Neuron (in vitro differentiated cells): Measurements from ENCODE around the gene NBEA.

Source experiments
- H2AFZ ChIP-seq: one replicate; pipeline ENCODE4 v1.6.1; 2013; ENCODE audit warnings: low read depth, mild to moderate bottlenecking, inconsistent platforms, low read length, moderate library complexity
- H3K27me3 ChIP-seq: one replicate; pipeline ENCODE4 v1.6.1; 2013; ENCODE audit warnings: low read length; ENCODE audit not compliant: insufficient read depth
- H3K36me3 ChIP-seq: one replicate; pipeline ENCODE4 v1.6.1; 2013; ENCODE audit warnings: low read length; ENCODE audit not compliant: insufficient read depth
- H3K4me1 ChIP-seq: one replicate; pipeline ENCODE4 v1.6.1; 2013; ENCODE audit warnings: low read length; ENCODE audit not compliant: insufficient read depth
- H3K4me3 ChIP-seq: 2 replicates; pipeline ENCODE4 v1.5.1; 2013; ENCODE audit warnings: mild to moderate bottlenecking, low read length, moderate library complexity
- H3K9me3 ChIP-seq: one replicate; pipeline ENCODE4 v1.6.1; 2013; ENCODE audit warnings: low read length

NBEA gene

GRCh38 chr13:35694549-35695447, 752.7 kb downstream of the NBEA start:
- H2AFZ ChIP-seq = no peak overlapping the region
- H3K9me3 ChIP-seq = no peaks in the 10 kb centered on the region
- H3K4me1 ChIP-seq = no peaks in the 10 kb centered on the region
- no peak overlapping the region for H3K4me3 ChIP-seq
- no peaks in the 10 kb centered on the region for H3K36me3 ChIP-seq
- no peaks in the 10 kb centered on the region for H3K27me3 ChIP-seq

GRCh38 chr13:35695448-35695770, 753.3 kb downstream of the NBEA start:
- H3K4me1 ChIP-seq = no peaks in the 10 kb centered on the region
- no peaks in the 10 kb centered on the region for H3K27me3 ChIP-seq
- no peaks in the 10 kb centered on the region for H3K36me3 ChIP-seq
- no peak overlapping the region for H2AFZ ChIP-seq
- H3K4me3 ChIP-seq = no peak overlapping the region
- H3K9me3 ChIP-seq = no peaks in the 10 kb centered on the region

DNA sequence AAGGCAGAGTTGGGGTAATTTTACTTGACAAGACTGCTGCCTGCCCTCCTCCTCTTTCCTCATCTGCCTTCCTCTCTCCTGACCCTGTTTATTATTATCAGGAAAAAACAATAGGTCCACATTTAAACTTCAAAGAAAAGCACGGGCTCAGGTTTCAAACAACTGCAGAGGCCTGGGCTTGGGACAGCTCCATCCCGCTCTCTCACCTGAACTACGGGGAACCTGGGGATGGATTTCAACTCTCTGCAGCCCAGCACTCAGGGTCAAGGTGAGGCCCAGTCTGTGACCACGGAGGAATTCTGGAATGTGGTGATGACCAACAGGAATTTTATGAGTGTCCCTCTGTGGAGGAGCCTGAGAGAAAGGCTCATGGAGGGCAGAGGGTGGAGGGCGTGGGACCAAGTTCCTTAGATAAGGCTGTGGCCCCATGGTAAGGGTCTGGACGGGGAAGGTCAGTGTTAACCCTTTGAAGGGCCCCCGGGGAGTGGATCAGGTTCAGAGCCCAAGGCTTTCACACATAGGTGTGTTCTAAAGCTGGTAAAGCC, 755.2 kb downstream of the NBEA start:
- no peaks in the 10 kb centered on the region for H3K27me3 ChIP-seq
- H3K4me1 ChIP-seq = no peaks in the 10 kb centered on the region
- H2AFZ ChIP-seq = no peak overlapping the region
- no peak overlapping the region for H3K4me3 ChIP-seq
- H3K36me3 ChIP-seq = no peaks in the 10 kb centered on the region
- H3K9me3 ChIP-seq = no peaks in the 10 kb centered on the region

DNA sequence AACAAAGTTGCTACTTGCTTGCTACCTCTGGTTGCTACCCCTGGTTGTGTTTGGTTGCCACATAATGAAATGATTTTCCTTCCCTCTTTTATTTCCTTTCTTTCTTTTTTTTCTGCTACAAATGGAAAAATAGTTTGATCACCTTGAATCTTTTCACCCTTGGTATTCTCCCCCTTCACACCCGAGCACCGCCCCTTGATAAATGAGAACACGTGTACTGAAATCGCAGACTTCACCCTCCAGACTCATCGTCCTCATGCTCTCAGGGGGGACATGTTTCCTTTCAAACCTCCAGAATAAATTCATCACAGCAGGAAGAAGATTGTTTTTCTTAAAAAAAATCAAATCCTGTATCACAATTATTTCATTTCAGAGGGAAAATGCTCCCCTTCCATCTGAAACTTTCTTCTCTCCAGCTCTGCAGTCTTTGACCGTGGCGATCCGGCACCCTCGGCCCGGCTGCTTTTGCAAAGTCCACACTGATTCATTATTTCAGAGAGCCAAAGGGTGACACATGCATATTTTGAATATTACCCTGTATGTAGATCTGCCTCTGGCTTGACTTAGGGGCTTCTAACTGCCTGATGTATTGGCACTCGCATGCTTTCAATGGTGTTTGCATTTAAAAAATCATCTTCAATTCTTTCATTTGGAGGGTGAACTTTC, 757.0 kb downstream of the NBEA start:
- Histone ChIP-seq H3K36me3 (no peaks in the 10 kb centered on the region), H3K4me1 (no peaks in the 10 kb centered on the region), H2AFZ (no peak overlapping the region), H3K4me3 (no peak overlapping the region), H3K9me3 (no peaks in the 10 kb centered on the region), H3K27me3 (no peaks in the 10 kb centered on the region)

- H3K4me1 ChIP-seq = no peaks in the 10 kb centered on the region
- H2AFZ ChIP-seq = no peak overlapping the region
- H3K4me3 ChIP-seq = no peak overlapping the region
- H3K36me3 ChIP-seq = no peaks in the 10 kb centered on the region
- H3K27me3 ChIP-seq = no peaks in the 10 kb centered on the region
- no peaks in the 10 kb centered on the region for H3K9me3 ChIP-seq
These were observed 757.9 kb downstream of the NBEA start for GRCh38 chr13:35699825-35700510.

DNA sequence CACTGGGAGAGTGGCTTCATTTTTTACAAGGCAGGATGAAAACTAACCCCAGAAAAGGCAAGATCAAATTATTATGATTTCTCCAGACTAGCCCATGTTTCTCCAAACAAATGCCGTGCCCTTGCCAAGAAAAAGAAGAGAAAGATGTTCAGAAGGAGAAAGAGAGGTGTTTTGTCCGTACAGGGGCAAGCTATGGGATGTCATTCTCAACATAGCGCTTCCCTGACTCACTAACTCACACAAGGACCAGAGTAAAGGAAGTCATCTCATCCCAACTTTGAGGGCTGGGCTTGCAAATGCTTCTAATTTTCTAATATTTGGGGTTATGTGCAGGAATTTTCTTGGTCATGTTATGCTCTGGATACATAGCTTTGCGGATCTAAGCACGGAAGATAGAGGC, 758.6 kb downstream of the NBEA start:
- no peak overlapping the region for H3K4me3 ChIP-seq
- H3K4me1 ChIP-seq = no peaks in the 10 kb centered on the region
- H3K36me3 ChIP-seq = no peaks in the 10 kb centered on the region
- H2AFZ ChIP-seq = no peak overlapping the region
- no peaks in the 10 kb centered on the region for H3K9me3 ChIP-seq
- H3K27me3 ChIP-seq = no peaks in the 10 kb centered on the region

- H3K36me3 ChIP-seq = no peaks in the 10 kb centered on the region
- H3K4me3 ChIP-seq = no peak overlapping the region
- no peaks in the 10 kb centered on the region for H3K27me3 ChIP-seq
- H3K9me3 ChIP-seq = no peaks in the 10 kb centered on the region
- H2AFZ ChIP-seq = no peak overlapping the region
- no peaks in the 10 kb centered on the region for H3K4me1 ChIP-seq
These were observed 760.2 kb downstream of the NBEA start for GRCh38 chr13:35702316-35702715.

DNA sequence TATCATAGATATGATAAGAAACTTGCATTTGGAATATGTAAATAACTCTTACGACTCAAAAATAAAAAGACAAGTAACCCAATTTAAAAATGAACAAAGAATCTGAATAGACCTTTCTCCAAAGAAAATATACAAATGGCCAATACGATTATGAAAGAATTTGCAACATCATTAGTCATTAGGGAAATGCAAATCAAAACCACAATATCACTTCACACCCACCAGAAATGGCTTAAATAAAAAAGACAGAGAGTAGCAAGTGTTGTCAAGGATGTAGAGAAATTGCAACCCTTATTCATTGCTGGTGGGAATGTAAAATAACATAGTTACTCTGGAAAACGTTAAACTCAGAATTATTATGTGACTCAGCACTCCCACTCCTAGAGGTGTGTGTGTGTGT, 761.0 kb downstream of the NBEA start:
- Histone ChIP-seq H2AFZ (no peak overlapping the region), H3K27me3 (no peaks in the 10 kb centered on the region), H3K9me3 (no peaks in the 10 kb centered on the region), H3K36me3 (no peaks in the 10 kb centered on the region), H3K4me3 (no peak overlapping the region), H3K4me1 (no peaks in the 10 kb centered on the region)

- Histone ChIP-seq H3K9me3 (no peaks in the 10 kb centered on the region), H3K4me3 (no peak overlapping the region), H3K36me3 (no peaks in the 10 kb centered on the region), H3K27me3 (no peaks in the 10 kb centered on the region), H2AFZ (no peak overlapping the region), H3K4me1 (no peaks in the 10 kb centered on the region)
These were observed 762.3 kb downstream of the NBEA start for GRCh38 chr13:35704331-35704730.

DNA sequence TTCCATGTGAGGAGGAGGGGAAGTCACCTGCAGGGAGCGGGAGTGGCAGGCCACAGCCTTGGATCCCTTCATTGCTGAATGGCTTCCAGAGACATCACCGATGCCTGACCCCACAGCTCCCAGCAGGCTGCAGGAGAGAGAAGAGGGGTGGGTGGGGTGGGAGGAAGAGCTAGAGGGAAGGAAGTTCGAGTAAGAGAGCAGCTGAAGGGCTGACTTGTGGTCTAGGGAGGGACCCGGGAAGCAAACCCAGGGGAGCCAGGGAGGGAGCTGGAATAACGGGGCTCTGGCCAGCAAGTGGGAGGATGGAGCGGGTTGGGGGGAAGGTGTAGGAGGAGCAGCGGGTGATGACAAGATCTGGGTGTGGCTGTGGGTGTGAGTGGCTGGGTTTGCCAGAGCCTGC, 764.2 kb downstream of the NBEA start:
- Histone ChIP-seq H3K4me3 (no peak overlapping the region), H3K9me3 (no peaks in the 10 kb centered on the region), H3K27me3 (no peaks in the 10 kb centered on the region), H2AFZ (no peak overlapping the region), H3K4me1 (no peaks in the 10 kb centered on the region), H3K36me3 (no peaks in the 10 kb centered on the region)

DNA sequence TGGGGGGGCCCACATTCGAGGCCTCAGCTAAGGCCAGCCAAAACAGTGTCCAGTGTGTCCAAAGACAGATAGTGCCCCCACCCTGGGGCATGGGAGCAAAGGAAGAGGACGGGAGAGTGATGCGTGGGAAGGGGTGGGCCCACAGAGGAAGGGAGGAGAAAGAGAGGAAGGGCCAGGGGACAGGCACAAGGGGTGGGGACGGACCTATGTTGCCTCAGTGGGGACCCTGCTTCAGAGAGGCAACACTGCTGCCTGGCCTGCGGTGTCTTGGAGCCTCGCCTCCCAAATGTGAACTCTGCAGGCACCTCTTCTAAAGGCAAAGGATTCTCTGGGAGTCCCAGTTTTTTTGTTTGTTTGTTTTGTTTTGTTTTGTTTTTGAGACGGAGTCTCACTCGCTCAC, 764.7 kb downstream of the NBEA start:
- H3K9me3 ChIP-seq = no peaks in the 10 kb centered on the region
- H3K4me3 ChIP-seq = no peak overlapping the region
- no peaks in the 10 kb centered on the region for H3K36me3 ChIP-seq
- H3K4me1 ChIP-seq = no peaks in the 10 kb centered on the region
- no peaks in the 10 kb centered on the region for H3K27me3 ChIP-seq
- no peak overlapping the region for H2AFZ ChIP-seq

- Histone ChIP-seq H3K27me3 (no peaks in the 10 kb centered on the region), H3K4me3 (no peak overlapping the region), H2AFZ (no peak overlapping the region), H3K9me3 (no peaks in the 10 kb centered on the region), H3K4me1 (peaks cover 10% of the 10 kb centered on the region), H3K36me3 (no peaks in the 10 kb centered on the region)
These were observed 769.8 kb downstream of the NBEA start for GRCh38 chr13:35711909-35712308.
